Measurements from ENCODE around the gene TAAR2.

DNA sequence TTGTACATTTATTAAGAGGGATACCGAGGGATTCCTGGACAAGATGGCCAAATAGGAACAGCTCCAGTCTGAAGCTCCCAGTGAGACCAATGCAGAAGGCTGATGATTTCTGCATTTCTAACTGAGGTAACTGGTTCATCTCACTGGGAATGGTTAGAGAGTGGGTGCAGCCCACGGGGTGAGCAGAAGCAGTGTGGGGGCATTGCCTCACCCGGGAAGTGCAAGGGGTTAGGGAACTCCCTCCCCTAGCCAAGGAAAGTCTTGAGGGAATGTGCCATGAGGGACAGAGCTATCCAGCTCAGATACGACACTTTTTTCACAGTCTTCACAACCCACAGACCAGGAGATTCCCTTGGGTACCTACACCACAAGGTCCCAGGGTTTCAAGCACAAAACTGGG, 10.7 kb upstream of the TAAR2 start:
- TF ChIP-seq EP300 (IDR thresholded peaks at IDR 0.05) (no peak), CTCF (IDR thresholded peaks at IDR 0.05) (no peak)
